ENCODE data around the gene AP2A2. TPM values are rescaled to one million over a fixed set of nuclear protein-coding genes. Genes with fewer than 3 reads are reported as not detected.

AP2A2 gene
- total RNA-seq, 1 donor from 2014 or later, result 58.7 TPM

- H3K27me3 ChIP-seq, result no peaks in the 10 kb centered on the region
Observed at GRCh38 chr11:1030086-1030485, 104.4 kb downstream of the AP2A2 start.

DNA sequence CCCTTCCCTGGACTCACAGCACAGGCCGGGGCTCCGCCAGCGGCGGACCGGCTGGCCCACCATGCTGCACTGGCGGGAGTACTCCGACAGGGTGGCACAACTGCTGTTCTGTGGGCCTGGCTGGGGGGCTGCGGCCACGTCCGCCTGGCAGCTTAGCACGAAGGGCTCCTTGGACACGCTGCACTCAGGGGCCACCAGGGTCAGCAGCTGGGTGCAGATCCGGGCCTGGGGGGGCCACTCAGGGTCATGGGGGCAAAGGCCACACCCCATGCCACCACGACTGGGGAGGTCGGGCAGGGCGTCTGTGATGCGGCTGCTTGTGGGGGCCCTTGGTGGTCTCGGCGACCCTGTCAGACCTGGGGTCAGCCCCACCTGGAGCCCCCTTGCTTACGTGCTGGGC, 104.9 kb downstream of the AP2A2 start:
- Histone ChIP-seq H3K36me3 (no peaks in the 10 kb centered on the region), H3K9me3 (no peaks in the 10 kb centered on the region), H3K27me3 (no peaks in the 10 kb centered on the region), H3K27ac (no peak overlapping the region), H3K4me3 (no peak overlapping the region), H3K4me1 (no peaks in the 10 kb centered on the region)
- intact Hi-C loops (cut with DNase I), result no loop called here
- TF ChIP-seq, protein P1, sequence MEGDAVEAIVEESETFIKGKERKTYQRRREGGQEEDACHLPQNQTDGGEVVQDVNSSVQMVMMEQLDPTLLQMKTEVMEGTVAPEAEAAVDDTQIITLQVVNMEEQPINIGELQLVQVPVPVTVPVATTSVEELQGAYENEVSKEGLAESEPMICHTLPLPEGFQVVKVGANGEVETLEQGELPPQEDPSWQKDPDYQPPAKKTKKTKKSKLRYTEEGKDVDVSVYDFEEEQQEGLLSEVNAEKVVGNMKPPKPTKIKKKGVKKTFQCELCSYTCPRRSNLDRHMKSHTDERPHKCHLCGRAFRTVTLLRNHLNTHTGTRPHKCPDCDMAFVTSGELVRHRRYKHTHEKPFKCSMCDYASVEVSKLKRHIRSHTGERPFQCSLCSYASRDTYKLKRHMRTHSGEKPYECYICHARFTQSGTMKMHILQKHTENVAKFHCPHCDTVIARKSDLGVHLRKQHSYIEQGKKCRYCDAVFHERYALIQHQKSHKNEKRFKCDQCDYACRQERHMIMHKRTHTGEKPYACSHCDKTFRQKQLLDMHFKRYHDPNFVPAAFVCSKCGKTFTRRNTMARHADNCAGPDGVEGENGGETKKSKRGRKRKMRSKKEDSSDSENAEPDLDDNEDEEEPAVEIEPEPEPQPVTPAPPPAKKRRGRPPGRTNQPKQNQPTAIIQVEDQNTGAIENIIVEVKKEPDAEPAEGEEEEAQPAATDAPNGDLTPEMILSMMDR (IDR thresholded peaks at IDR 0.05), result no peak
- TF ChIP-seq POLR2AphosphoS5 (IDR thresholded peaks at IDR 0.05; ENCODE audit: insufficient read depth in 1 of 2, low read depth in 1 of 2), result no peak
- TF ChIP-seq POLR2A (IDR thresholded peaks at IDR 0.05), result no peak
- no peak for DNase-seq (ENCODE audit: extremely low spot score in 2 of 2)

More at GRCh38 chr11:1030086-1030485, 104.4 kb downstream of the AP2A2 start:
- Histone ChIP-seq H3K4me3 (no peak overlapping the region), H3K36me3 (no peaks in the 10 kb centered on the region), H3K4me1 (no peaks in the 10 kb centered on the region), H3K27ac (no peak overlapping the region), H3K9me3 (no peaks in the 10 kb centered on the region)
- no peak for DNase-seq (ENCODE audit: extremely low spot score in 2 of 2)
- TF ChIP-seq, protein P1 (IDR thresholded peaks at IDR 0.05), result no peak
- TF ChIP-seq POLR2AphosphoS5 (IDR thresholded peaks at IDR 0.05; ENCODE audit: insufficient read depth in 1 of 2, low read depth in 1 of 2) (no peak), POLR2A (IDR thresholded peaks at IDR 0.05) (no peak)
- intact Hi-C loops (cut with DNase I), result no loop called here

- H3K36me3 ChIP-seq, result no peaks in the 10 kb centered on the region
- no peaks in the 10 kb centered on the region for H3K27me3 ChIP-seq
- no peaks in the 10 kb centered on the region for H3K9me3 ChIP-seq
- TF ChIP-seq POLR2AphosphoS5 (IDR thresholded peaks at IDR 0.05; ENCODE audit: insufficient read depth in 1 of 2, low read depth in 1 of 2), result no peak
- TF ChIP-seq, protein P1 (IDR thresholded peaks at IDR 0.05), result no peak
- TF ChIP-seq POLR2A (IDR thresholded peaks at IDR 0.05), result no peak
- H3K4me3 ChIP-seq, result no peak overlapping the region
- DNase-seq (ENCODE audit: extremely low spot score in 2 of 2), result no peak
- H3K4me1 ChIP-seq, result no peaks in the 10 kb centered on the region
- no peak overlapping the region for H3K27ac ChIP-seq
- intact Hi-C loops (cut with DNase I), result no loop called here
Observed at GRCh38 chr11:1031121-1031899, 105.6 kb downstream of the AP2A2 start.

- H3K27me3 ChIP-seq, result no peaks in the 10 kb centered on the region
- H3K4me1 ChIP-seq, result no peaks in the 10 kb centered on the region
- H3K27ac ChIP-seq, result no peak overlapping the region
- H3K4me3 ChIP-seq, result no peak overlapping the region
- TF ChIP-seq POLR2A (IDR thresholded peaks at IDR 0.05) (no peak), POLR2AphosphoS5 (IDR thresholded peaks at IDR 0.05; ENCODE audit: insufficient read depth in 1 of 2, low read depth in 1 of 2) (no peak)
- TF ChIP-seq, protein P1 (IDR thresholded peaks at IDR 0.05), result no peak
- no peaks in the 10 kb centered on the region for H3K9me3 ChIP-seq
- intact Hi-C loops (cut with DNase I), result no loop called here
- no peak for DNase-seq (ENCODE audit: extremely low spot score in 2 of 2)
- no peaks in the 10 kb centered on the region for H3K36me3 ChIP-seq
Observed at GRCh38 chr11:1032310-1032891, 106.7 kb downstream of the AP2A2 start.

Measured in vagina (tissue), 2 donors.